Liver (tissue), 9 donors: ENCODE data around the gene RASSF3. TPM values are rescaled to one million over a fixed set of nuclear protein-coding genes. Genes with fewer than 3 reads are reported as not detected.

Experiments used
- DNase-seq: peaks from one replicate; pipeline ENCODE4 v3.0.0-alpha.2; 2017; ENCODE audit warnings: low spot score
- H3K27ac ChIP-seq, 2 donors: one replicate each; pipeline ENCODE4 v1.7.0; 2013; ENCODE audit warnings: inconsistent platforms in 2 of 2, low read length in 2 of 2, control low read depth in 1 of 2, low read depth in 1 of 2, mild to moderate bottlenecking in 1 of 2
- H3K27me3 ChIP-seq, 4 donors: one replicate each; pipeline versions ENCODE4 v1.6.1 to v1.7.0; 2013; ENCODE audit warnings: low read length in 3 of 4, inconsistent platforms in 1 of 4, mild to moderate bottlenecking in 1 of 4, moderate library complexity in 1 of 4; ENCODE audit not compliant: control insufficient read depth in 4 of 4, insufficient read depth in 4 of 4
- H3K36me3 ChIP-seq, 4 donors: one replicate each; pipeline versions ENCODE4 v1.6.1 to v1.7.0; 2013; ENCODE audit warnings: low read length in 3 of 4, mild to moderate bottlenecking in 3 of 4, low read depth in 1 of 4, moderate library complexity in 1 of 4; ENCODE audit not compliant: control insufficient read depth in 4 of 4, insufficient read depth in 3 of 4
- H3K4me1 ChIP-seq, 4 donors: one replicate each; pipeline versions ENCODE4 v1.6.1 to v1.7.0; 2013; ENCODE audit warnings: low read length in 3 of 4, mild to moderate bottlenecking in 3 of 4, moderate library complexity in 1 of 4; ENCODE audit not compliant: control insufficient read depth in 4 of 4, insufficient read depth in 4 of 4
- H3K4me3 ChIP-seq, 3 donors: one replicate each; pipeline versions ENCODE4 v1.6.1 to v1.7.0; 2013; ENCODE audit warnings: low read length in 3 of 3, control low read depth in 1 of 3, low read depth in 1 of 3, mild to moderate bottlenecking in 1 of 3
- H3K9ac ChIP-seq, 2 donors: one replicate each; pipeline ENCODE4 v1.7.0; 2013; ENCODE audit warnings: low read length in 2 of 2, mild to moderate bottlenecking in 2 of 2, moderate library complexity in 2 of 2, control low read depth in 1 of 2, low read depth in 1 of 2
- H3K9me3 ChIP-seq, 4 donors: one replicate each; pipeline versions ENCODE4 v1.6.1 to v1.7.0; 2013; ENCODE audit warnings: low read length in 3 of 4; ENCODE audit not compliant: control insufficient read depth in 4 of 4
- EGR1 ChIP-seq, 2 donors: IDR thresholded peaks; 2 replicates each; pipeline ENCODE4 v1.6.1; 2016 to 2018; ENCODE audit warnings: antibody characterized with exemption in 2 of 2, low read depth in 2 of 2
- FOXA1 ChIP-seq: IDR thresholded peaks from 2 replicates; pipeline ENCODE4 v1.6.1; 2016; ENCODE audit warnings: antibody characterized with exemption
- FOXA2 ChIP-seq: IDR thresholded peaks from 2 replicates; pipeline ENCODE4 v1.6.1; 2016; ENCODE audit warnings: antibody characterized with exemption
- GABPA ChIP-seq, 2 donors: IDR thresholded peaks in 1 of 2; conservative IDR thresholded peaks in 1 of 2; 2 replicates each; pipeline ENCODE4 v1.6.1; 2016; ENCODE audit warnings: antibody characterized with exemption in 2 of 2, mild to moderate bottlenecking in 1 of 2, moderate library complexity in 1 of 2
- HNF4A ChIP-seq, 2 donors: conservative IDR thresholded peaks; 2 replicates each; pipeline ENCODE4 v1.6.1; 2016; ENCODE audit warnings: antibody characterized with exemption in 2 of 2, mild to moderate bottlenecking in 2 of 2
- JUND ChIP-seq, 2 donors: IDR thresholded peaks; 2 replicates each; pipeline ENCODE4 v1.6.1; 2016; ENCODE audit warnings: antibody characterized with exemption in 2 of 2
- NR2F2 ChIP-seq: IDR thresholded peaks from 2 replicates; pipeline ENCODE4 v1.6.1; 2016; ENCODE audit warnings: antibody characterized with exemption
- YY1 ChIP-seq: IDR thresholded peaks from 2 replicates; pipeline ENCODE4 v1.6.1; 2016; ENCODE audit warnings: antibody characterized with exemption, mild to moderate bottlenecking
- WGBS: extraction: QIAGEN DNeasy Blood & Tissue Kit; methylation state at CpG from one replicate; pipeline ENCODE4 v1.1.7; 2013; 5-methylcytosine and 5-hydroxymethylcytosine counted together
- polyA plus RNA-seq, 2 donors: library from polyadenylated mRNA; stranded (reverse) in 1 of 2; unstranded in 1 of 2; fragments of 200-250 nt in 1 of 2; fragments of >200 nt in 1 of 2; fragmentation: Nextera tagmentation in 1 of 2; extraction: Ambion mirVana in 1 of 2; gene quantifications; one replicate each; pipeline versions ENCODE4 v1.2.1 to v1.2.3, GENCODE V29; 2013 to 2015
- total RNA-seq, 2 donors: library from RNA; depleted of rRNA; stranded (reverse); fragments of >200 nt; gene quantifications; one replicate each; pipeline ENCODE4 v1.2.3, GENCODE V29; 2014
- TF ChIP-seq, protein P1 (sequence below): IDR thresholded peaks from 2 replicates; pipeline ENCODE4 v1.6.1; 2016; ENCODE audit warnings: antibody characterized with exemption, mild to moderate bottlenecking
- TF ChIP-seq, protein P2 (sequence below): IDR thresholded peaks from 2 replicates; pipeline ENCODE4 v1.6.1; 2016; ENCODE audit warnings: antibody characterized with exemption
- TF ChIP-seq, protein P3 (sequence below): fragments of 150-350 bp; IDR thresholded peaks from 2 replicates; pipeline ENCODE4 v1.5.1; 2017; ENCODE audit warnings: improper control_type of control experiment, low read depth, low read length; ENCODE audit not compliant: missing input control
- donor health status: healthy.
- donor health status: healthy.
- donor health status: healthy.
- donor health status: healthy.
- donor health status: healthy.

RASSF3 gene
- total and polyA plus RNA-seq, 4 donors, result 2.2 to 9.1 (median 5.6) TPM

DNA sequence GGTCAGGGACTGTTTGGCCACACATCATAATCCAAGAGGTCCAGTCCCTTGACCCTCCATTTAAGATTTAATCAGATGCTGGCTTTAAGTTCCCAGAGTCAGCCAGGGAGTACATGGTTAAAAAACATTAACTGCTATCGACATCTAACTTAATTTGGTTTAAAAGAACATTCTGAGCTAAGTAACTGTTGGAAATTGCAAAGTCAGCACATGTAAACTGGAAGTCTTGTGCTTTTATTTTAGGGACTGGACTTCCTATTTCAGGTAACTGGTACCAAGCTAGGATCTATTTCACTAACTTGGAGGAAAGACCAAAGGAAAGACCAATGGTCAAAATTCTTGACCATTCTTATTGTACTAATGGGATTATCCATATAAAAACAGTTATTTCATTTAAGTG, 108.4 kb downstream of the RASSF3 start:
- Histone ChIP-seq H3K4me3 (no peak overlapping the region), H3K27me3 (no peaks in the 10 kb centered on the region), H3K36me3 (peaks cover 17 to 61% (median 45%) of the 10 kb centered on the region in 4 donors), H3K4me1 (no peaks in the 10 kb centered on the region), H3K9ac (no peak overlapping the region), H3K27ac (no peak overlapping the region), H3K9me3 (no peaks in the 10 kb centered on the region)
- TF ChIP-seq YY1, result no peak
- TF ChIP-seq, protein P1, sequence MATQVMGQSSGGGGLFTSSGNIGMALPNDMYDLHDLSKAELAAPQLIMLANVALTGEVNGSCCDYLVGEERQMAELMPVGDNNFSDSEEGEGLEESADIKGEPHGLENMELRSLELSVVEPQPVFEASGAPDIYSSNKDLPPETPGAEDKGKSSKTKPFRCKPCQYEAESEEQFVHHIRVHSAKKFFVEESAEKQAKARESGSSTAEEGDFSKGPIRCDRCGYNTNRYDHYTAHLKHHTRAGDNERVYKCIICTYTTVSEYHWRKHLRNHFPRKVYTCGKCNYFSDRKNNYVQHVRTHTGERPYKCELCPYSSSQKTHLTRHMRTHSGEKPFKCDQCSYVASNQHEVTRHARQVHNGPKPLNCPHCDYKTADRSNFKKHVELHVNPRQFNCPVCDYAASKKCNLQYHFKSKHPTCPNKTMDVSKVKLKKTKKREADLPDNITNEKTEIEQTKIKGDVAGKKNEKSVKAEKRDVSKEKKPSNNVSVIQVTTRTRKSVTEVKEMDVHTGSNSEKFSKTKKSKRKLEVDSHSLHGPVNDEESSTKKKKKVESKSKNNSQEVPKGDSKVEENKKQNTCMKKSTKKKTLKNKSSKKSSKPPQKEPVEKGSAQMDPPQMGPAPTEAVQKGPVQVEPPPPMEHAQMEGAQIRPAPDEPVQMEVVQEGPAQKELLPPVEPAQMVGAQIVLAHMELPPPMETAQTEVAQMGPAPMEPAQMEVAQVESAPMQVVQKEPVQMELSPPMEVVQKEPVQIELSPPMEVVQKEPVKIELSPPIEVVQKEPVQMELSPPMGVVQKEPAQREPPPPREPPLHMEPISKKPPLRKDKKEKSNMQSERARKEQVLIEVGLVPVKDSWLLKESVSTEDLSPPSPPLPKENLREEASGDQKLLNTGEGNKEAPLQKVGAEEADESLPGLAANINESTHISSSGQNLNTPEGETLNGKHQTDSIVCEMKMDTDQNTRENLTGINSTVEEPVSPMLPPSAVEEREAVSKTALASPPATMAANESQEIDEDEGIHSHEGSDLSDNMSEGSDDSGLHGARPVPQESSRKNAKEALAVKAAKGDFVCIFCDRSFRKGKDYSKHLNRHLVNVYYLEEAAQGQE, result no peak
- 83% methylated on average over 1 of the region's 1 CpG for WGBS
- DNase-seq, result no peak

DNA sequence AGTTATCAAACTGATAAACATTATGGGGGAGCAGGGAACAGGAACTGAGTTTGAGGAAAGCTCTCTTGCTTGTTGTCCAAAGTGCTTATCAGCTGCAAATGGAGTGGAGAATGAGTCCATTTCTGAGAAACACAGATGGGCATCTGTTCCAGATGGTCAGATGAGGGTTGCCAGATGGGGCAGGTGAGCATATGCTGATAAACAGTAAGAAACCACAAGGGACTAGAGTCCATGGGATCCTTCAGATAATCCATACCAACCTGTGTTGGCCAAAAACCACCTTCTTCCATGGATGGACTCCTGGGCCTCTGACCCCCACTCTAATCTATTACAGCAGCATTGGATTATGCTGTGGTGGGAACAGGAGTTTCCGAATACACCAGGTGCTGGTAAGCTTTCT, 110.6 kb downstream of the RASSF3 start:
- Histone ChIP-seq H3K27ac (no peak overlapping the region), H3K9ac (no peak overlapping the region), H3K36me3 (peaks cover 17 to 62% (median 47%) of the 10 kb centered on the region in 4 donors), H3K4me3 (no peak overlapping the region), H3K4me1 (no peaks in the 10 kb centered on the region), H3K9me3 (no peaks in the 10 kb centered on the region), H3K27me3 (no peaks in the 10 kb centered on the region)
- 98% methylated on average over 1 of the region's 1 CpG for WGBS
- DNase-seq, result no peak
- TF ChIP-seq GABPA (IDR thresholded peaks at IDR 0.05 in 1 of 2, conservative IDR thresholded peaks at IDR 0.05 in 1 of 2), result no peak
- no peak for TF ChIP-seq EGR1 (IDR thresholded peaks at IDR 0.05; ENCODE audit: low read depth in 2 of 2)

DNA sequence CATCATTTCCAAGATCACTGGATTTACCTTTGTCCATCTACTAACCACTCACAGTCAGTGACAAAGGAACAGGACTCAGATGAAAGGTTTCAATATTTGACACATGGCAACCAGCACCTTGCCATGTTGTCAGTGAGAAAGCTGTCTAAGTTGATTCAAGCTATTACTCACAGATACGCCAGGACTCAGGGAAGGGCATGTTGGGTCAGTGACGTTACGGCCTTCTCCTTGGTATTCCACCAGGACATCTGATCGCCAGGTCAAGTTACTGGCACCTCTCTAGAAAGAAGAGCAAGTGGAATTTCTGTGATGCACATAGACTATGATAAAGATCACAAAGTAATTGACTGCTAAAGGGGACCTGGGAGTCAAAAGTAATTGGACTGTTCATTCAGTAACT, 112.5 kb downstream of the RASSF3 start:
- no peak for DNase-seq
- Histone ChIP-seq H3K36me3 (peaks cover 14 to 60% (median 33%) of the 10 kb centered on the region in 4 donors), H3K27ac (no peak overlapping the region), H3K27me3 (no peaks in the 10 kb centered on the region), H3K4me3 (no peak overlapping the region), H3K4me1 (no peaks in the 10 kb centered on the region), H3K9me3 (no peaks in the 10 kb centered on the region), H3K9ac (no peak overlapping the region)
- TF ChIP-seq, protein P1, result no peak
- TF ChIP-seq FOXA1 (no peak), HNF4A (conservative IDR thresholded peaks at IDR 0.05) (no peak), NR2F2 (no peak), GABPA (IDR thresholded peaks at IDR 0.05 in 1 of 2, conservative IDR thresholded peaks at IDR 0.05 in 1 of 2) (no peak), FOXA2 (no peak), JUND (IDR thresholded peaks at IDR 0.05) (no peak)
- TF ChIP-seq, protein P2, sequence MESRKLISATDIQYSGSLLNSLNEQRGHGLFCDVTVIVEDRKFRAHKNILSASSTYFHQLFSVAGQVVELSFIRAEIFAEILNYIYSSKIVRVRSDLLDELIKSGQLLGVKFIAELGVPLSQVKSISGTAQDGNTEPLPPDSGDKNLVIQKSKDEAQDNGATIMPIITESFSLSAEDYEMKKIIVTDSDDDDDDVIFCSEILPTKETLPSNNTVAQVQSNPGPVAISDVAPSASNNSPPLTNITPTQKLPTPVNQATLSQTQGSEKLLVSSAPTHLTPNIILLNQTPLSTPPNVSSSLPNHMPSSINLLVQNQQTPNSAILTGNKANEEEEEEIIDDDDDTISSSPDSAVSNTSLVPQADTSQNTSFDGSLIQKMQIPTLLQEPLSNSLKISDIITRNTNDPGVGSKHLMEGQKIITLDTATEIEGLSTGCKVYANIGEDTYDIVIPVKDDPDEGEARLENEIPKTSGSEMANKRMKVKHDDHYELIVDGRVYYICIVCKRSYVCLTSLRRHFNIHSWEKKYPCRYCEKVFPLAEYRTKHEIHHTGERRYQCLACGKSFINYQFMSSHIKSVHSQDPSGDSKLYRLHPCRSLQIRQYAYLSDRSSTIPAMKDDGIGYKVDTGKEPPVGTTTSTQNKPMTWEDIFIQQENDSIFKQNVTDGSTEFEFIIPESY, result no peak
- TF ChIP-seq, protein P3, sequence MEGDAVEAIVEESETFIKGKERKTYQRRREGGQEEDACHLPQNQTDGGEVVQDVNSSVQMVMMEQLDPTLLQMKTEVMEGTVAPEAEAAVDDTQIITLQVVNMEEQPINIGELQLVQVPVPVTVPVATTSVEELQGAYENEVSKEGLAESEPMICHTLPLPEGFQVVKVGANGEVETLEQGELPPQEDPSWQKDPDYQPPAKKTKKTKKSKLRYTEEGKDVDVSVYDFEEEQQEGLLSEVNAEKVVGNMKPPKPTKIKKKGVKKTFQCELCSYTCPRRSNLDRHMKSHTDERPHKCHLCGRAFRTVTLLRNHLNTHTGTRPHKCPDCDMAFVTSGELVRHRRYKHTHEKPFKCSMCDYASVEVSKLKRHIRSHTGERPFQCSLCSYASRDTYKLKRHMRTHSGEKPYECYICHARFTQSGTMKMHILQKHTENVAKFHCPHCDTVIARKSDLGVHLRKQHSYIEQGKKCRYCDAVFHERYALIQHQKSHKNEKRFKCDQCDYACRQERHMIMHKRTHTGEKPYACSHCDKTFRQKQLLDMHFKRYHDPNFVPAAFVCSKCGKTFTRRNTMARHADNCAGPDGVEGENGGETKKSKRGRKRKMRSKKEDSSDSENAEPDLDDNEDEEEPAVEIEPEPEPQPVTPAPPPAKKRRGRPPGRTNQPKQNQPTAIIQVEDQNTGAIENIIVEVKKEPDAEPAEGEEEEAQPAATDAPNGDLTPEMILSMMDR, result no peak
- WGBS, result 97% methylated on average over 4 of the region's 4 CpGs
